HEK293 (cell line): ENCODE data around the gene VPS29.

Source experiments
- ATF2 ChIP-seq: fragments of 450-650 bp; formaldehyde crosslinking; IDR thresholded peaks from 2 replicates; pipeline ENCODE4 v1.5.1; 2016; ENCODE audit warnings: missing biosample characterization, missing genetic modification characterization, low read depth
- EGR2 ChIP-seq: fragments of 450-650 bp; formaldehyde crosslinking; IDR thresholded peaks from 2 replicates; pipeline ENCODE4 v1.5.1; 2016; ENCODE audit warnings: low read depth, missing biosample characterization, missing genetic modification characterization
- GLI2 ChIP-seq: fragments of 450-650 bp; formaldehyde crosslinking; IDR thresholded peaks from 2 replicates; pipeline ENCODE4; 2017; ENCODE audit warnings: missing biosample characterization, missing genetic modification characterization, low read depth, borderline replicate concordance
- GLI4 ChIP-seq: fragments of 450-650 bp; formaldehyde crosslinking; IDR thresholded peaks from 2 replicates; pipeline ENCODE4 v1.5.1; 2016; ENCODE audit warnings: missing biosample characterization, missing genetic modification characterization
- GLIS2 ChIP-seq: fragments of 450-650 bp; formaldehyde crosslinking; IDR thresholded peaks from 2 replicates; pipeline ENCODE4 v1.5.1; 2016; ENCODE audit warnings: missing biosample characterization, missing genetic modification characterization
- MYNN ChIP-seq: fragments of 450-650 bp; formaldehyde crosslinking; IDR thresholded peaks from 2 replicates; pipeline ENCODE4 v1.5.1; 2016; ENCODE audit warnings: missing biosample characterization, missing genetic modification characterization, borderline replicate concordance
- OSR2 ChIP-seq: fragments of 450-650 bp; formaldehyde crosslinking; IDR thresholded peaks from 2 replicates; pipeline ENCODE4 v1.5.1; 2016; ENCODE audit warnings: missing biosample characterization, missing genetic modification characterization
- PRDM10 ChIP-seq: fragments of 450-650 bp; formaldehyde crosslinking; IDR thresholded peaks from 2 replicates; pipeline ENCODE4 v1.5.1; 2016; ENCODE audit warnings: missing biosample characterization, missing genetic modification characterization
- SP2 ChIP-seq: fragments of 450-650 bp; formaldehyde crosslinking; IDR thresholded peaks from 2 replicates; pipeline ENCODE4 v1.5.1; 2016; ENCODE audit warnings: missing biosample characterization, missing genetic modification characterization
- SP7 ChIP-seq: fragments of 450-650 bp; formaldehyde crosslinking; IDR thresholded peaks from 2 replicates; pipeline ENCODE4 v1.5.1; 2016; ENCODE audit warnings: missing biosample characterization, missing genetic modification characterization
- TSHZ1 ChIP-seq: fragments of 450-650 bp; formaldehyde crosslinking; IDR thresholded peaks from 2 replicates; pipeline ENCODE4 v1.5.1; 2016; ENCODE audit warnings: missing biosample characterization, missing genetic modification characterization, borderline replicate concordance
- ZFP3 ChIP-seq: fragments of 450-650 bp; formaldehyde crosslinking; IDR thresholded peaks from 2 replicates; pipeline ENCODE4 v1.5.1; 2016; ENCODE audit warnings: low read depth, missing biosample characterization, missing genetic modification characterization
- ZNF10 ChIP-seq: fragments of 450-650 bp; formaldehyde crosslinking; IDR thresholded peaks from 2 replicates; pipeline ENCODE4 v1.5.1; 2017; ENCODE audit warnings: missing biosample characterization, missing genetic modification characterization
- ZNF175 ChIP-seq: fragments of 450-650 bp; formaldehyde crosslinking; IDR thresholded peaks from 2 replicates; pipeline ENCODE4 v1.5.1; 2016; ENCODE audit warnings: missing biosample characterization, missing genetic modification characterization
- ZNF2 ChIP-seq: fragments of 450-650 bp; formaldehyde crosslinking; IDR thresholded peaks from 2 replicates; pipeline ENCODE4 v1.5.1; 2016; ENCODE audit warnings: missing biosample characterization, missing genetic modification characterization
- ZNF335 ChIP-seq: fragments of 450-650 bp; formaldehyde crosslinking; conservative IDR thresholded peaks from 2 replicates; pipeline ENCODE4 v1.5.1; 2016; ENCODE audit warnings: missing biosample characterization, missing genetic modification characterization
- ZNF362 ChIP-seq: fragments of 450-650 bp; formaldehyde crosslinking; IDR thresholded peaks from 2 replicates; pipeline ENCODE4 v1.5.1; 2016; ENCODE audit warnings: missing biosample characterization, missing genetic modification characterization
- ZNF404 ChIP-seq: fragments of 450-650 bp; formaldehyde crosslinking; IDR thresholded peaks from 2 replicates; pipeline ENCODE4 v1.5.1; 2017; ENCODE audit warnings: missing biosample characterization, missing genetic modification characterization
- ZNF449 ChIP-seq: fragments of 450-650 bp; formaldehyde crosslinking; IDR thresholded peaks from 2 replicates; pipeline ENCODE4 v1.5.1; 2017; ENCODE audit warnings: missing biosample characterization, mild to moderate bottlenecking, missing genetic modification characterization, moderate library complexity
- ZNF48 ChIP-seq: fragments of 450-650 bp; formaldehyde crosslinking; IDR thresholded peaks from 2 replicates; pipeline ENCODE4 v1.5.1; 2016; ENCODE audit warnings: missing biosample characterization, missing genetic modification characterization
- ZNF521 ChIP-seq: fragments of 450-650 bp; formaldehyde crosslinking; IDR thresholded peaks from 2 replicates; pipeline ENCODE4 v1.5.1; 2017; ENCODE audit warnings: missing biosample characterization, mild to moderate bottlenecking, missing genetic modification characterization
- ZNF623 ChIP-seq: fragments of 450-650 bp; formaldehyde crosslinking; IDR thresholded peaks from 2 replicates; pipeline ENCODE4 v1.5.1; 2016; ENCODE audit warnings: missing biosample characterization, missing genetic modification characterization
- ZNF624 ChIP-seq: fragments of 450-650 bp; formaldehyde crosslinking; IDR thresholded peaks from 2 replicates; pipeline ENCODE4 v1.5.1; 2017; ENCODE audit warnings: missing biosample characterization, missing genetic modification characterization
- ZNF629 ChIP-seq: fragments of 450-650 bp; formaldehyde crosslinking; IDR thresholded peaks from 2 replicates; pipeline ENCODE4 v1.5.1; 2017; ENCODE audit warnings: missing biosample characterization, missing genetic modification characterization
- ZNF707 ChIP-seq: fragments of 450-650 bp; formaldehyde crosslinking; IDR thresholded peaks from 2 replicates; pipeline ENCODE4 v1.5.1; 2016; ENCODE audit warnings: missing biosample characterization, missing genetic modification characterization
- ZSCAN30 ChIP-seq: fragments of 450-650 bp; IDR thresholded peaks from 2 replicates; pipeline ENCODE4 v1.5.1; 2018; ENCODE audit warnings: missing biosample characterization, mild to moderate bottlenecking, missing genetic modification characterization, moderate library complexity
- ZSCAN4 ChIP-seq: fragments of 450-650 bp; formaldehyde crosslinking; IDR thresholded peaks from 2 replicates; pipeline ENCODE4 v1.5.1; 2017; ENCODE audit warnings: missing biosample characterization, missing genetic modification characterization

The VPS29 gene

GRCh38 chr12:110536834-110537604 lies 35.1 kb upstream of the VPS29 start (continued):
- TF ChIP-seq ZSCAN30 (tag by site-specific recombination), result no peak
- no peak for TF ChIP-seq OSR2 (tag by site-specific recombination)
- TF ChIP-seq ZNF629 (tag by site-specific recombination), result peak; percentile 58; the same call in 1 of the 2 replicates
- peak; percentile 31 for TF ChIP-seq ZNF335
- no peak for TF ChIP-seq GLI4 (tag by site-specific recombination)
- no peak for TF ChIP-seq ZNF624 (tag by site-specific recombination)
- no peak for TF ChIP-seq ZNF48 (tag by site-specific recombination)
- TF ChIP-seq ATF2 (tag by site-specific recombination), result peak; percentile 92
- peak; percentile 72; the same call in 1 of the 2 replicates for TF ChIP-seq ZNF362 (tag by site-specific recombination)
- TF ChIP-seq ZNF449 (tag by site-specific recombination), result no peak
- no peak for TF ChIP-seq ZFP3 (tag by site-specific recombination)
- TF ChIP-seq ZNF10 (tag by site-specific recombination), result no peak
- TF ChIP-seq MYNN (tag by site-specific recombination), result no peak
- peak; percentile 53; the same call in 1 of the 2 replicates for TF ChIP-seq PRDM10
- TF ChIP-seq ZSCAN4, result no peak
- TF ChIP-seq ZNF404 (tag by site-specific recombination), result no peak
- TF ChIP-seq GLIS2 (tag by site-specific recombination), result no peak
- TF ChIP-seq TSHZ1 (tag by site-specific recombination), result 0 out of 2 replicates have a peak, but pooled peaks have one; percentile 7
- TF ChIP-seq SP7 (tag by site-specific recombination), result 0 out of 2 replicates have a peak, but pooled peaks have one; percentile 13
- TF ChIP-seq ZNF707 (tag by site-specific recombination), result no peak
- TF ChIP-seq EGR2 (tag by site-specific recombination), result no peak
- no peak for TF ChIP-seq ZNF175 (tag by site-specific recombination)
- TF ChIP-seq ZNF623, result no peak
- TF ChIP-seq ZNF521, result no peak
- TF ChIP-seq GLI2, result no peak
- TF ChIP-seq SP2 (tag by site-specific recombination), result no peak
- TF ChIP-seq ZNF2 (tag by site-specific recombination), result no peak
